Measurements from ENCODE around the gene MYO6.
"Not testable (repeated sequence)": the region's sequence is repeated elsewhere in the genome, so short reads cannot be mapped to it uniquely, and the experiment has no call there.

Gene MYO6

GRCh38 chr6:75748743-75749538, at the start of gene MYO6:
MYO6 (plus strand) TSS chr6:75749239; CDS start chr6:75817548, 68,309 bp downstream.
- DNase-seq (ENCODE audit: low spot score), result peak; percentile 34

GRCh38 chr6:75708334-75708733, 40.7 kb upstream of the MYO6 start:
- DNase-seq (ENCODE audit: low spot score), result not testable (repeated sequence)

- DNase-seq (ENCODE audit: low spot score), result no peak
Observed at GRCh38 chr6:75711173-75711572, 37.9 kb upstream of the MYO6 start.

DNA sequence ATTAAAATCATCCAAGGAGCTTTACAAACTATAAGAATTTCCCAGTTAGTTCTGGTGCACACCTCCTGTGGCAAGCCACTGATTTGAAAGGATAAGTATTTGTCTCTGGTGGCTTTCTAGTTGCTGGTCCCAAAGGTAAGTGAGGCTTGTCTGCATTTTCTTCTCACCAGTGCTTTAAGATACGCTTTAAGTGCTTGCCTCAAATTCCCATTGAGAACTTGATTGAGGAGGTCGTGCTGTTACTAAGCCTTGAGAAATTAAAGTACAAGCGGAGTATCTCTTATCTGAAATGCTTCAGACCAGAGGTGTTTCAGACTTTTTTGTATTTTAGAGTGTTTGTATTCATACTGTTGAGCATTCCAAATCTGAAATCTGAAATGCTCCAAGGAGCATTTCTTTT, 29.9 kb upstream of the MYO6 start:
- no peak for DNase-seq (ENCODE audit: low spot score)

GRCh38 chr6:75723382-75723781, 25.7 kb upstream of the MYO6 start:
- DNase-seq (ENCODE audit: low spot score), result no peak

- no peak for DNase-seq (ENCODE audit: low spot score)
Observed at GRCh38 chr6:75727206-75727605, 21.8 kb upstream of the MYO6 start.

- not testable (repeated sequence) for DNase-seq (ENCODE audit: low spot score)
Observed at GRCh38 chr6:75731029-75731428, 18.0 kb upstream of the MYO6 start.

GRCh38 chr6:75735491-75736186, 13.4 kb upstream of the MYO6 start:
- peak; percentile 9 for DNase-seq (ENCODE audit: low spot score)

GRCh38 chr6:75743971-75744370, 5.1 kb upstream of the MYO6 start:
- no peak for DNase-seq (ENCODE audit: low spot score)

DNA sequence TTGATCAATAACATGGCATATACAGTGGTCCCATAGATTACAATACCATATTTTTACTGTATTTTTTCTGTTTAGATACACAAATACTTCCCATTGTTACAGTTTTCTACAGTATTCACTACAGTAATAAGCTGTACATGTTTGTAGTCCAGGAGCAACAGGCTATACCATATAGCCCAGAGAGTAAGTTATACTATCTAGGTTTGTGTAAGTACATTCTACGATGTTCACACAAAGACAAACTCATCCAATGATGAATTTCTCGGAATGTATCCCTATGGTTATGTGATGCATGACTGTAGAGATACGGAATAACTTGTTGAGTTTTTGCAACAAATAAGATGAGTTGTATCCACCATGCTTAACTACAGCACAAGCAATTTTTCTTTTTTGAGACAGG, 3.6 kb upstream of the MYO6 start:
- DNase-seq (ENCODE audit: low spot score), result no peak

- no peak for DNase-seq (ENCODE audit: low spot score)
Observed at GRCh38 chr6:75746221-75746620, 2.8 kb upstream of the MYO6 start.

DNA sequence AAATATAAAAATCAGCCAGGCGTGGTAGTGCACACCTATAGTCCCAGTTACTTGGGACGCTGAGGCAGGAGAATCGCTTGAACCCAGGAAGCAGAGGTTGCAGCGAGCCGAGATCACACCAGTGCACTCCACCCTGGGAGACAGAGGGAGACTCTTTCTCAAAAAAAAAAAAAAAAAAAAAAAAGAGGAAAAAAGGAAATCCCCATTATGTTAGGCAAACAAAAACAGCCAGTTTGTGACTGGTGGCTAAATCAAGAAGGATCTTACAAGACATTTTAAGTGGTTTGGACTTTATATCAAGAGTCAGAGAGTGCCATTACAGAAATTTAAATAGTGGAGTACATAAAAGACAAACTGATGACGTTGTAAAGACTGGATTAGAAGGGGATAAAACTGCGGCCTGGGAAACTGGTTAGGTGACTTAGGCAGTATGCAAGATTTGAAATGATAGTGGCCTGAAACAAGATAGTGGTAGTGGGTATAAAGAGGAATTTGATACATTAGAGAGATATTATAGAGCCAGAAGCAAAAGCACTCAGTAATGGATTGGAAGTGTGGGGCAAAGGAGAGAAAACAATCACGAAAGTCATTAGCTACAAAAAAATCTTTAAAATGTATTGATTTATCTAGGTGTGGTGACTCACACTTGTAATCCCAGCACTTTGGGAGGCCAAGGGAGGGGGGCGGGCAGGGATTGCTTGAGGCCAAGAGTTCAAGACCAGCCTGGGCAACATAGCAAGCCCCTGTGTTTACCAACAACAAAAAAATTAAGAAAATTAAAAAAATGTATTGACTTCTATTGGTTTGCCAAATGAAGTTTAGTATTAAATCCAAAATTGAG, 1.7 kb upstream of the MYO6 start:
- DNase-seq (ENCODE audit: low spot score), result no peak

- peak; percentile 40 for DNase-seq (ENCODE audit: low spot score)
Observed at GRCh38 chr6:75748003-75748742, 866 bp upstream of the MYO6 start.

DNA sequence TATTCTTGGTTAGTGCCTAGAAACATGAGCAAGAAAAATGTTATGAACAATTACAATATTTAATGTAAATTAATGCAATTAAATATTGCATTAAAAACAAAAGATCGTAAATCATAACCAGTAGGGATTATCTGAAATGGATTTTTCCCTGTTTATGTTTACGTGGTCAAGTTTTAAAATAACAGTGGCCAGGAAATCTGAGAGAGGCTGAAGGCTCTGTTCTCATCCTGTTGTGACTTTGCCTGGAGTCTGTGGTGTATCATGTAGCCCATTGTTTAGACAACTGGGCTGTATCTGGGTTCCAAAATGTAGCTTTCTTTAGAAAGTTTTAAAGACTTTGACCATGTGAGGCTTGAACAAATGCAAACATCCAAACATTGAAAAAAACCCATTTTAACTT, 2.4 kb downstream of the MYO6 start:
- DNase-seq (ENCODE audit: low spot score), result no peak

DNA sequence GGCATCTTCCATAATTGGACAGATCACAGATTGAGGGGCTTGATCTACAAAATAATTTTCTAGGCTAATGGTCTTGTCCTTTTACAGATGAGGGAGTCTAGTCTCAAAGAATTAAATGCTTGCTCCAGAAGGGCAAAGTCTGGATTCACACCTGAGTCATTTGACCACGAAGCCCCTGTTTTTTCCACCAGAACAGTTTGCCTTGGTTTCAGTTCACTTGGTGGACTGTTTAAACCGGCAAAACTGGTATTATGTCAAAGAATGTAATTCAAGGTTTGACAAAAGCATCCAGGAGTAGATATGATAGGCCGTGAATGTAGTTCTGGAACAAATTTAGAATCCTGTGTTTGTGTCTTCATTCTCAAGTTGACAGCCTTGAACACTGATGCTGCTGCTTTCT, 3.3 kb downstream of the MYO6 start:
- no peak for DNase-seq (ENCODE audit: low spot score)

DNA sequence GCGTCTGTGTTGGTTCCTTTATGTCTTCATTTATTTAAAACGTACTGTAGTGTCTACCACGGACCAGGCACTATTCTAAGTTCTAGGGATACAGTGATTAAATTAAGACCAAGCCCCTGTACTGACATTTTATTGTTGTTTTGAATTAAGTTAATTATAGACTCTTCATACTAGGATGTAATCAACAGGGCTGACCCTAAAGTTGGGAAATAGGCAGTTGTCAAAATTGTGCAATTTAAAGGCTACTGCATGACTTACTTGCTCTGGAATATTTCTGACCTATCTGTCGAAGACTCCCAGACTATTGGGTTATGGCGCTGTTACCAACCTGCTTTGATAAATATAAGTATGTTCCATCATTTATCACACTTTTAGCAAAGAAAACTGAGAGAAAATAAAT, 6.7 kb downstream of the MYO6 start:
- no peak for DNase-seq (ENCODE audit: low spot score)

- DNase-seq (ENCODE audit: low spot score), result no peak
Observed at GRCh38 chr6:75757295-75757694, 8.3 kb downstream of the MYO6 start.

- DNase-seq (ENCODE audit: low spot score), result no peak
Observed at GRCh38 chr6:75758061-75758460, 9.0 kb downstream of the MYO6 start.

- DNase-seq (ENCODE audit: low spot score), result no peak
Observed at GRCh38 chr6:75759207-75759606, 10.2 kb downstream of the MYO6 start.

DNA sequence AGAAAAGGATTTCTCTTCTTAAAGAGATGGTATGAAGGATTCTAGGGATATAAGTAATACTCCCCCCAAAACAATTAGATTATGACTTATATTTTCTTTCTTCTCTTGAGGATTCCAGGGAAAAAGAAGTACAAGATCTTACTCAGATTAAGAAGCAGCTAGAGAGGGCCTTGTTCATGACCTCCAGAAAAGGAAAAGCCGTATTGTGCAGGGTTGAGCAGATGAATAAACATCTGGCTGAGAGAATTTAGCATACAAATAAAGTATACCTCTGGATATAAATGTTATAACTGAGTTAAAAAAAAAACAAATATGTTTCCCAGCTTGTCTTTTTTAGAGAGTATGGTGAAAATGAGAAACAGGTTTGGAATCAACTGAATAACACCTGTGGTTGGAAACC, 11.3 kb downstream of the MYO6 start:
- DNase-seq (ENCODE audit: low spot score), result no peak

DNA sequence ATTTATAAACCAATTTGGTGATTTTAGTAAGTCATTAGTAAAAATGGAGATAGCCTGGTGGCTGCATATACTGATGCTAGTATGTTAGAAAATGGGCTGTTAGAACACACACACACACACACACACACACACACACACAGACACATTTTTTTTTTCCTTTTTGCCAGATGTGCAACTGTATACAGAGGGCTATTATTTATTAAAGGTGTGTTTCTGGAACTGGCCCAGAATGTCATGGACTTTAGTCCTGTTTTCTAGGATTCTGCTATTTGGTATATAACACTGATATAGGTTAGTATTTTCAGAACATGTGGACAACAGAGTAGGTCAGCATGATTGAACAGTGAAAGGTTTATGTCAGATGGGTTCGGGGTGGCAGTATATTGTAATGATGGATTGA, 12.4 kb downstream of the MYO6 start:
- DNase-seq (ENCODE audit: low spot score), result no peak

GRCh38 chr6:75762063-75762462, 13.0 kb downstream of the MYO6 start:
- no peak for DNase-seq (ENCODE audit: low spot score)
